Measurements from ENCODE around the gene FDXACB1. TPM values are rescaled to one million over a fixed set of nuclear protein-coding genes. Genes with fewer than 3 reads are reported as not detected.

The FDXACB1 gene
- total RNA-seq, 3 donors from 2014 or later (not counting 1 experiment from before 2014, with no cell fraction given), result 2.0 to 4.0 (median 3.3) TPM

DNA sequence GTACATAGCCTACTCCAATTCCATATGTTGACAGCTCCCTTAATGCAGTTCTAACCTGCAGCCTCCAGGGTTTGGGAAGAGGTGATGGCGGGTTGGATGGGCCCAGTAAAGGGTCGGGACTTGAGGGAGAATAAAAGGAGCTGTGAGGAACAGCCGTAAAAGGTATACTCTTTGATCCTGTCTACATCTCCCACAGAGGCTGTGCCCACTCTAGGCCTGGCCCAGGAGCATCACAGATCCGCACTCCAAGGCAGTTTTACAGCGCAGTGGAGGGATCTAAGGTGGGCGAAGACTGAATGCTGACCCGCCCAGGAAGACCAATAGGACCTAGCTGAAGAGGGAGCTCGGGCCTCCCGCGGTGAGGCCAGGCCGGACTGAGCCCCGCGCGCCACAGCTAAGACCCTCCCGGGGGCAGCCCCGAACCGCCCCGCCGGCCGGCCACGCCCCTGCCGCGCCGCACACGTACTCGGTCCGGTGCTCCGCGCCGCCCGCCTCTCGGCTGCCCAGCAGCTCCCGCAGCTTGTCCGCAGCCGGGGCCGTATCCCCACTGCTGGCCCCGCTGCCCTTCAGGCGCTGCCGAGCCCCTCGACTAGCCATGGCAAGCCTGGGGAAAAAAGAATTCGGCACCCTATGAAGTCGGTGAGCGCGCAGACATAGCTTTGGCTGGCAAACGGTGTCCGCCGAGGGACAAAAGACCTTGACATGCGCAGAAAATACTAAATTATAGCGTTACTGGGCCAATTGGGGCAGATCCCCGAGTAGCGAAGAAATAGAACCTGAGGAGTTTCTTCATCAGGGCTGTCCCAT is 7.9 kb downstream of the FDXACB1 start, which contains the start of gene ALG9:
TSS of gene ALG9 (minus strand) at position 696 of the 807 bp plus-strand sequence. CDS start at position 597, 99 bp downstream.
- intact Hi-C loops (cut with micrococcal nuclease), result loop anchor here (1.0 to 2.0 kb wide), 3 partner anchors 8 to 204 kb away; partner anchors contain the start of genes CFAP68, FDXACB1, NKAPD1 and PIH1D2
- WGBS (ENCODE audit: insufficient coverage), result under 1% methylated on average over 51 of the region's 51 CpGs
- no peaks in the 10 kb centered on the region for H3K27me3 ChIP-seq (ENCODE audit: control insufficient read depth, insufficient read depth, low read length)

DNA sequence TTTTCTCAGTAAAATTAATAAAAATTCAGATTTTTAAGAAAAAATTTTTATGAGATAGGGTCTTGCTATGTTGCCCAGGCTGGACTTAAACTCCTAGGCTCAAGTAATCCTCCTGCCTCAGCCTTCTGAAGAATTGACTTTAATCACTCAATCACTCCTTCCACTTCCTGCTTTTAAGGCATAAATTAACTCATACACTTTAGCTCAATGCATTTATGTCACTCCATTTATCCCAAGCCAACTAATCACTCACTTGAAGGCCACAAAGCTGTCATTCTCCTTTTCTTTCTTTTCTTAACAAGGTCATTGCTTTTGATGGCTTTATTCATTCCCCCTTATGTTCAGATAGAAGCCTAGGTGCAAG is 8.5 kb downstream of the FDXACB1 start:
- H3K27ac ChIP-seq (ENCODE audit: low read length), result peak overlapping the region; percentile 73
- H3K27me3 ChIP-seq (ENCODE audit: control insufficient read depth, insufficient read depth, low read length), result no peaks in the 10 kb centered on the region
- peaks cover 18% of the 10 kb centered on the region for H3K36me3 ChIP-seq (ENCODE audit: control insufficient read depth, insufficient read depth, low read length)
- Mint-ChIP-seq H3K9me3 (no peaks in the 10 kb centered on the region), H3K36me3 (no peaks in the 10 kb centered on the region), H3K27me3 (ENCODE audit: low read depth in 2 of 2) (no peaks in the 10 kb centered on the region), H3K4me1 (peaks cover 14 to 19% of the 10 kb centered on the region in 2 donors), H3K4me3 (peak overlapping the region; percentile 86), H3K27ac (peak overlapping the region; percentile 86 to 94)
- H3K4me3 ChIP-seq (ENCODE audit: low read length), result peak overlapping the region; percentile 63
- no peak for DNase-seq
- peaks cover 9% of the 10 kb centered on the region for H3K4me1 ChIP-seq (ENCODE audit: control insufficient read depth, insufficient read depth, low read length)
- TF ChIP-seq, protein P1, sequence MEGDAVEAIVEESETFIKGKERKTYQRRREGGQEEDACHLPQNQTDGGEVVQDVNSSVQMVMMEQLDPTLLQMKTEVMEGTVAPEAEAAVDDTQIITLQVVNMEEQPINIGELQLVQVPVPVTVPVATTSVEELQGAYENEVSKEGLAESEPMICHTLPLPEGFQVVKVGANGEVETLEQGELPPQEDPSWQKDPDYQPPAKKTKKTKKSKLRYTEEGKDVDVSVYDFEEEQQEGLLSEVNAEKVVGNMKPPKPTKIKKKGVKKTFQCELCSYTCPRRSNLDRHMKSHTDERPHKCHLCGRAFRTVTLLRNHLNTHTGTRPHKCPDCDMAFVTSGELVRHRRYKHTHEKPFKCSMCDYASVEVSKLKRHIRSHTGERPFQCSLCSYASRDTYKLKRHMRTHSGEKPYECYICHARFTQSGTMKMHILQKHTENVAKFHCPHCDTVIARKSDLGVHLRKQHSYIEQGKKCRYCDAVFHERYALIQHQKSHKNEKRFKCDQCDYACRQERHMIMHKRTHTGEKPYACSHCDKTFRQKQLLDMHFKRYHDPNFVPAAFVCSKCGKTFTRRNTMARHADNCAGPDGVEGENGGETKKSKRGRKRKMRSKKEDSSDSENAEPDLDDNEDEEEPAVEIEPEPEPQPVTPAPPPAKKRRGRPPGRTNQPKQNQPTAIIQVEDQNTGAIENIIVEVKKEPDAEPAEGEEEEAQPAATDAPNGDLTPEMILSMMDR (IDR thresholded peaks at IDR 0.05), result no peak
- ATAC-seq, result no peak
- H3K9me3 ChIP-seq (ENCODE audit: control insufficient read depth, insufficient read depth, low read length), result no peaks in the 10 kb centered on the region
- intact Hi-C loops (cut with micrococcal nuclease), result loop anchor here (2.0 kb wide), 2 partner anchors 104 to 204 kb away; partner anchors contain the start of genes NKAPD1, PIH1D2 and PPP2R1B

More for the DNA sequence above, 7.9 kb downstream of the FDXACB1 start, which contains the start of gene ALG9:
- Histone ChIP-seq H3K9me3 (ENCODE audit: control insufficient read depth, insufficient read depth, low read length) (no peaks in the 10 kb centered on the region), H3K4me1 (ENCODE audit: control insufficient read depth, insufficient read depth, low read length) (peaks cover 9% of the 10 kb centered on the region), H3K4me3 (ENCODE audit: low read length) (peak within 1 kb of the TSS; percentile 63), H3K27ac (ENCODE audit: low read length) (peak within 1 kb of the TSS; percentile 73), H3K36me3 (ENCODE audit: control insufficient read depth, insufficient read depth, low read length) (peaks cover 16% of the 10 kb centered on the region)
- Mint-ChIP-seq H3K4me3 (peak within 1 kb of the TSS; percentile 86), H3K27me3 (ENCODE audit: low read depth in 2 of 2) (no peaks in the 10 kb centered on the region), H3K9me3 (no peaks in the 10 kb centered on the region), H3K27ac (peak within 1 kb of the TSS; percentile 86 to 94), H3K36me3 (no peaks in the 10 kb centered on the region), H3K4me1 (peaks cover 14 to 19% of the 10 kb centered on the region in 2 donors)
- peak; percentile 87 to 93 for DNase-seq
- peak; percentile 87 to 90 (median 88) for ATAC-seq
- TF ChIP-seq, protein P1 (IDR thresholded peaks at IDR 0.05), result no peak

DNA sequence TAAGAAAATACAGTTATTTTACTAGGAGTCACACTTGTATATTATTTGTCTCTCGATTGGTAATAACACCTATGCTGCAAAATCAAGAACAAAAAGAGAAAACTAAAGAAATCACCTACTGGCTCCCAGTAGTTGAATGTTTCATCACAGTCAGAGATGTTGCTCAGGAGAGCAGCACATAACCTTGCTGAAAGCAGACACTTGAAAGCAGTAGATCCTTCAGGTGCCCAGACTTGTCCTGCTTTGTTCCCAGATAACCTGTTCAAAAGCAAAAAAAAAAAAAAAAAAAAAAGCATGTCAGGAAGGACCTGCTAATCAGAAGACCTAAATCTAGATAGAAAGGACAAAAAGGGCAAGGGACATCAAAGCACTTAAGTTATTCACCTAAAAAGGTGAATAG is 8.9 kb downstream of the FDXACB1 start:
- Mint-ChIP-seq H3K27me3 (ENCODE audit: low read depth in 2 of 2) (no peaks in the 10 kb centered on the region), H3K4me1 (peaks cover 14 to 19% of the 10 kb centered on the region in 2 donors), H3K36me3 (no peaks in the 10 kb centered on the region), H3K27ac (peak overlapping the region; percentile 86 to 94), H3K9me3 (no peaks in the 10 kb centered on the region), H3K4me3 (no peak overlapping the region)
- Histone ChIP-seq H3K4me3 (ENCODE audit: low read length) (no peak overlapping the region), H3K36me3 (ENCODE audit: control insufficient read depth, insufficient read depth, low read length) (peaks cover 20% of the 10 kb centered on the region), H3K27me3 (ENCODE audit: control insufficient read depth, insufficient read depth, low read length) (no peaks in the 10 kb centered on the region), H3K9me3 (ENCODE audit: control insufficient read depth, insufficient read depth, low read length) (no peaks in the 10 kb centered on the region), H3K27ac (ENCODE audit: low read length) (no peak overlapping the region), H3K4me1 (ENCODE audit: control insufficient read depth, insufficient read depth, low read length) (peaks cover 9% of the 10 kb centered on the region)
- ATAC-seq (no peak), DNase-seq (no peak)
- TF ChIP-seq, protein P1 (IDR thresholded peaks at IDR 0.05), result no peak
- 100% methylated on average over 1 of the region's 1 CpG for WGBS (ENCODE audit: insufficient coverage)
- intact Hi-C loops (cut with micrococcal nuclease), result loop anchor here (2.0 kb wide), 2 partner anchors 103 to 205 kb away; partner anchors contain the start of genes NKAPD1, PIH1D2 and PPP2R1B

Measured in natural killer cell (primary cell).